ENCODE measurements around the gene ABHD17C. TPM values are rescaled to one million over a fixed set of nuclear protein-coding genes. Genes with fewer than 3 reads are reported as not detected.
"Not testable (repeated sequence)": the region's sequence is repeated elsewhere in the genome, so short reads cannot be mapped to it uniquely, and the experiment has no call there.

Gene ABHD17C
- total and polyA plus RNA-seq, 2 donors: 9.0 to 14.3 TPM

GRCh38 chr15:80747317-80748053 lies 52.4 kb downstream of the ABHD17C start:
- no peak overlapping the region for H3K27ac ChIP-seq (ENCODE audit: low read depth)
- no peaks in the 10 kb centered on the region for H3K36me3 ChIP-seq (ENCODE audit: insufficient read depth)
- no peak for DNase-seq (ENCODE audit: extremely low spot score)
- WGBS: 53% methylated on average over 16 of the region's 16 CpGs
- H3K4me1 ChIP-seq (ENCODE audit: insufficient read depth): peaks cover 1% of the 10 kb centered on the region
- H3K4me3 ChIP-seq (ENCODE audit: low read depth, low read length): no peak overlapping the region

GRCh38 chr15:80749589-80749988 lies 54.5 kb downstream of the ABHD17C start:
- Histone ChIP-seq H3K27ac (ENCODE audit: low read depth) (no peak overlapping the region), H3K4me1 (ENCODE audit: insufficient read depth) (no peaks in the 10 kb centered on the region), H3K36me3 (ENCODE audit: insufficient read depth) (peaks cover 3% of the 10 kb centered on the region), H3K4me3 (ENCODE audit: low read depth, low read length) (no peak overlapping the region)
- 88% methylated on average over 6 of the region's 6 CpGs for WGBS
- no peak for DNase-seq (ENCODE audit: extremely low spot score)

GRCh38 chr15:80750575-80750974 lies 55.5 kb downstream of the ABHD17C start:
- no peak for DNase-seq (ENCODE audit: extremely low spot score)
- Histone ChIP-seq H3K36me3 (ENCODE audit: insufficient read depth) (peaks cover 3% of the 10 kb centered on the region), H3K4me1 (ENCODE audit: insufficient read depth) (no peaks in the 10 kb centered on the region), H3K27ac (ENCODE audit: low read depth) (no peak overlapping the region), H3K4me3 (ENCODE audit: low read depth, low read length) (no peak overlapping the region)
- WGBS: 93% methylated on average over 4 of the region's 4 CpGs

- WGBS: 46% methylated on average over 4 of the region's 4 CpGs
- H3K27ac ChIP-seq (ENCODE audit: low read depth): no peak overlapping the region
- DNase-seq (ENCODE audit: extremely low spot score): no peak
- H3K4me3 ChIP-seq (ENCODE audit: low read depth, low read length): no peak overlapping the region
- no peaks in the 10 kb centered on the region for H3K4me1 ChIP-seq (ENCODE audit: insufficient read depth)
- H3K36me3 ChIP-seq (ENCODE audit: insufficient read depth): peaks cover 3% of the 10 kb centered on the region
Observed at GRCh38 chr15:80752204-80752603, 57.1 kb downstream of the ABHD17C start.

GRCh38 chr15:80753161-80753560 lies 58.1 kb downstream of the ABHD17C start:
- Histone ChIP-seq H3K4me3 (ENCODE audit: low read depth, low read length) (no peak overlapping the region), H3K27ac (ENCODE audit: low read depth) (no peak overlapping the region), H3K36me3 (ENCODE audit: insufficient read depth) (peaks cover 3% of the 10 kb centered on the region), H3K4me1 (ENCODE audit: insufficient read depth) (no peaks in the 10 kb centered on the region)
- 56% methylated on average over 2 of the region's 2 CpGs for WGBS
- DNase-seq (ENCODE audit: extremely low spot score): no peak

- no peak overlapping the region for H3K4me3 ChIP-seq (ENCODE audit: low read depth, low read length)
- no peak for DNase-seq (ENCODE audit: extremely low spot score)
- no peaks in the 10 kb centered on the region for H3K4me1 ChIP-seq (ENCODE audit: insufficient read depth)
- no peak overlapping the region for H3K27ac ChIP-seq (ENCODE audit: low read depth)
- peaks cover 3% of the 10 kb centered on the region for H3K36me3 ChIP-seq (ENCODE audit: insufficient read depth)
- WGBS: 93% methylated on average over 8 of the region's 8 CpGs
Observed at GRCh38 chr15:80754014-80754413, 58.9 kb downstream of the ABHD17C start.

- 75% methylated on average over 3 of the region's 3 CpGs for WGBS
Observed at GRCh38 chr15:80755885-80756284, 60.8 kb downstream of the ABHD17C start.

GRCh38 chr15:80758130-80758745 lies 63.1 kb downstream of the ABHD17C start:
- 55% methylated on average over 6 of the region's 6 CpGs for WGBS
- Histone ChIP-seq H3K4me1 (ENCODE audit: insufficient read depth) (no peaks in the 10 kb centered on the region), H3K36me3 (ENCODE audit: insufficient read depth) (peaks cover 3% of the 10 kb centered on the region), H3K4me3 (ENCODE audit: low read depth, low read length) (no peak overlapping the region), H3K27ac (ENCODE audit: low read depth) (peak overlapping the region; percentile 1)
- no peak for DNase-seq (ENCODE audit: extremely low spot score)

More at GRCh38 chr15:80755885-80756284, 60.8 kb downstream of the ABHD17C start:
- H3K27ac ChIP-seq (ENCODE audit: low read depth): no peak overlapping the region
- no peak overlapping the region for H3K4me3 ChIP-seq (ENCODE audit: low read depth, low read length)
- peaks cover 3% of the 10 kb centered on the region for H3K36me3 ChIP-seq (ENCODE audit: insufficient read depth)
- H3K4me1 ChIP-seq (ENCODE audit: insufficient read depth): no peaks in the 10 kb centered on the region
- DNase-seq (ENCODE audit: extremely low spot score): no peak

- no peak overlapping the region for H3K4me3 ChIP-seq (ENCODE audit: low read depth, low read length)
- WGBS: 39% methylated on average over 4 of the region's 4 CpGs
- DNase-seq (ENCODE audit: extremely low spot score): no peak
- no peaks in the 10 kb centered on the region for H3K4me1 ChIP-seq (ENCODE audit: insufficient read depth)
- no peaks in the 10 kb centered on the region for H3K36me3 ChIP-seq (ENCODE audit: insufficient read depth)
- no peak overlapping the region for H3K27ac ChIP-seq (ENCODE audit: low read depth)
Observed at GRCh38 chr15:80760960-80761359, 65.8 kb downstream of the ABHD17C start.

GRCh38 chr15:80761754-80762153 lies 66.6 kb downstream of the ABHD17C start:
- Histone ChIP-seq H3K4me3 (ENCODE audit: low read depth, low read length) (no peak overlapping the region), H3K27ac (ENCODE audit: low read depth) (no peak overlapping the region), H3K36me3 (ENCODE audit: insufficient read depth) (no peaks in the 10 kb centered on the region), H3K4me1 (ENCODE audit: insufficient read depth) (no peaks in the 10 kb centered on the region)
- no peak for DNase-seq (ENCODE audit: extremely low spot score)
- 90% methylated on average over 6 of the region's 6 CpGs for WGBS

- H3K36me3 ChIP-seq (ENCODE audit: insufficient read depth); H3K4me3 ChIP-seq (ENCODE audit: low read depth, low read length); DNase-seq (ENCODE audit: extremely low spot score); H3K4me1 ChIP-seq (ENCODE audit: insufficient read depth); H3K27ac ChIP-seq (ENCODE audit: low read depth): not testable (repeated sequence)
- 96% methylated on average over 3 of the region's 3 CpGs for WGBS
Observed at GRCh38 chr15:80763235-80763634, 68.1 kb downstream of the ABHD17C start.

- H3K4me3 ChIP-seq (ENCODE audit: low read depth, low read length): no peak overlapping the region
- no peak overlapping the region for H3K27ac ChIP-seq (ENCODE audit: low read depth)
- H3K4me1 ChIP-seq (ENCODE audit: insufficient read depth): no peaks in the 10 kb centered on the region
- no peak for DNase-seq (ENCODE audit: extremely low spot score)
- WGBS: 73% methylated on average over 3 of the region's 3 CpGs
- H3K36me3 ChIP-seq (ENCODE audit: insufficient read depth): no peaks in the 10 kb centered on the region
Observed at GRCh38 chr15:80764535-80764934, 69.4 kb downstream of the ABHD17C start.

GRCh38 chr15:80766275-80766674 lies 71.2 kb downstream of the ABHD17C start:
- WGBS: 97% methylated on average over 3 of the region's 3 CpGs
- Histone ChIP-seq H3K4me1 (ENCODE audit: insufficient read depth) (no peaks in the 10 kb centered on the region), H3K4me3 (ENCODE audit: low read depth, low read length) (no peak overlapping the region), H3K36me3 (ENCODE audit: insufficient read depth) (no peaks in the 10 kb centered on the region), H3K27ac (ENCODE audit: low read depth) (no peak overlapping the region)
- DNase-seq (ENCODE audit: extremely low spot score): no peak

- no peaks in the 10 kb centered on the region for H3K4me1 ChIP-seq (ENCODE audit: insufficient read depth)
- DNase-seq (ENCODE audit: extremely low spot score): no peak
- 84% methylated on average over 1 of the region's 1 CpG for WGBS
Observed at GRCh38 chr15:80768158-80768557, 73.0 kb downstream of the ABHD17C start.

More at GRCh38 chr15:80768158-80768557, 73.0 kb downstream of the ABHD17C start:
- Histone ChIP-seq H3K27ac (ENCODE audit: low read depth) (no peak overlapping the region), H3K4me3 (ENCODE audit: low read depth, low read length) (no peak overlapping the region), H3K36me3 (ENCODE audit: insufficient read depth) (no peaks in the 10 kb centered on the region)

All from urinary bladder (tissue), 4 donors.